HL-60/S4 treated with phorbol 12-myristate 13-acetate at 8.2 ng/mL for 4 days and 3 days (cell line): ENCODE data around the gene PPP4R3A.
"Not testable (repeated sequence)": the region's sequence is repeated elsewhere in the genome, so short reads cannot be mapped to it uniquely, and the experiment has no call there.

Source experiments
- in situ Hi-C: fragments of 300-500 bp; cut with MboI; formaldehyde crosslinking; loops from 2 replicates; pipeline ENCODE4 v1.15.0; 2022; ENCODE audit warnings: low sequenced_read_pairs

PPP4R3A gene

DNA sequence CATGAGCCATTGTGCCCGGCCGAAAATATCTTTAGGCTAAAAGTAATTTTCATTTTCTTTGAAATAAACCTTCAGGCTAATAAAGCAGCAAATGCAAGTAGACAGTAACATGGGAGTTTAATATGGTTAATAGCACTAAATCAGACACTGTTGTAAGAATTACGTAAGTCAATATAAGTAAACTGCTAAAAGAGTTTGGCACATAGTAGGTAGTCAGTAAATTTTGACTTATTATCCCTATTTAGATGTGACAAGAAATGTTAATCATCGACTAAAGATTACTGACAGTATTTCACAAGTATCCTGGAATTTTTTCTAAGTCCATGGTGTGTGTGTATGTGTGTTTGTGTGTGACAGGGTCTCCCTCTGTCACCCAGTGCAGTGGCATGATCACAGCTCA is 3.9 kb downstream of the PPP4R3A start:
- in situ Hi-C loops, result no loop called here

- in situ Hi-C loops, result no loop called here
Measured at GRCh38 chr14:91503000-91503504, 7.1 kb downstream of the PPP4R3A start.

GRCh38 chr14:91501951-91502930 is 7.9 kb downstream of the PPP4R3A start:
- in situ Hi-C loops, result no loop called here

DNA sequence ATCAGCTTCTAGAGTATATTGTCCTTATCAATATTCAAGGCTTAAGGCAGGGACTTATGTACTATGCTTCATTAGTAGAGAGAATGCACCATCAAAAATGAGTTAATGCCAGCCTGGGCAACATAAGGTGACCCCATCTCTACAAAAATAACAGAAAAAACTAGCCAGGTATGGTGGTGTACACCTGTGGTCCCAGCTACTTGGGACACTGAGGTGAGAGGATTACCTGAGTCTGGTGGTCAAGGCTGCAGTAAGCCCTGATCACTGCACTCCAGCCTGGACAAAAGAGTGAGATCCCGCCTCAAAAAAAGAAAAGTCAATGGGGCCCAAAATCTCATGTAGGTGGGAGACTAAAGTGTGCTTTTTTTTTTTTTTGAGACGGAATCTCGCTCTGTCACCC is 8.8 kb downstream of the PPP4R3A start:
- in situ Hi-C loops, result no loop called here

GRCh38 chr14:91496790-91497189 is 13.3 kb downstream of the PPP4R3A start:
- in situ Hi-C loops, result no loop called here

- in situ Hi-C loops, result not testable (repeated sequence)
Measured at GRCh38 chr14:91494392-91495065, 15.6 kb downstream of the PPP4R3A start.

DNA sequence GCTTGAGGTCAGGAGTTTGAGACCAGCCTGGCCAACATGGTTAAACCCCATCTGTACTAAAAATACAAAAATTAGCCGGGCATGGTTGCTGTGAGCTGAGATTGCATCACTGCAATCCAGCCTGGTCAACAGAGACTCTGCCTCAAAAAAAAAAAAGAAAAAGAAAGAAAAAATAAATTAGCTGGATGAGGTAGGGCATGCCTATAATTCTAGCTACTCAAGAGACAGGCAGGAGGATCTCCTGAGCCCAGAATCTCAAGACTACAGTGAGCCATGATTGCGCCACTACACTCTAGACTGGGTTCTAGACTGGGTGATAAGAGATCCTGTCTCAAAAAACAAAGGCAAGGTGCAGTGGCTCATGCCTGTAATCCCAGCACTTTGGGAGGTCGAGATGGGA is 16.9 kb downstream of the PPP4R3A start:
- in situ Hi-C loops, result no loop called here

GRCh38 chr14:91484744-91485143 is 25.4 kb downstream of the PPP4R3A start:
- in situ Hi-C loops, result no loop called here

- in situ Hi-C loops, result no loop called here
Measured at GRCh38 chr14:91484186-91484585, 25.9 kb downstream of the PPP4R3A start.

- in situ Hi-C loops, result no loop called here
Measured at GRCh38 chr14:91482263-91483013, 27.7 kb downstream of the PPP4R3A start.

- in situ Hi-C loops, result no loop called here
Measured at GRCh38 chr14:91477388-91477787, 32.7 kb downstream of the PPP4R3A start.

DNA sequence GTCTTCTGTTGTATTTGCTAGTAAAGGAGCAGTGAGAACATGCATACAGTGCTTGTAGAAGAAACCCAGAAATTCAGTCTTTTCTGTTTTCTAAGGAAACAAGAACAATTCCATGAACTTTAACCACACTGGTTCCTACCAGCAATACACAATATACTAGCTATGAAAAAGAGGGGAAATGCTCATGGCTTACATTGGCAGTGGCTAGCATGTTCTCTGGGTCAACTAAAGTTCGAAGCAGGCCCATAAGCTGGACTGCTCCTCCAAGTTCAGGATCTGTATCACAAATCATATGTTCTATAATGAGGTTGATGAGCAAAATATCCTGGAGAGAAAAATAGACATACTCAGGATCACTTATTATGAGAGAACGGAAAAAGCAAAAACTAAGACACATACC is 37.1 kb downstream of the PPP4R3A start:
- in situ Hi-C loops, result no loop called here

- in situ Hi-C loops, result no loop called here
Measured at GRCh38 chr14:91470216-91470615, 39.9 kb downstream of the PPP4R3A start.

DNA sequence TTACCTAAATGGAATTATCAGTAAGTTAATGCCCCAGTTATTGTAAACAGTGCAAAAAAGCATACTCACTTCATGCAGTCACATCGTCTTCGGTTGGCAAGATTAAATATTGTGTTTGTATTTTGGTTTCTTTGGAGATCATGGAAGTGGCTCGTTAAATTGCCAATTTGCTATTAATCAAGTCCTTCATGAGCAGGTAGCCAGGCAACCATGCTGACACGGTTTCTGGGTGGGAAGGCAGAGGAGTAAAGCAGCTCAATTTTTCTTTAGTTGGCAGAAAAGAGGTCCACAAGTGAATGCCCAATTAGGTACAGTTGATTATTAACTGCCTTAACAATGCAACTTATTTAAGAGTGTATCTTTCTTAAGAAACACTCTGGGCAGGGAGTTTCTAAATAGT is 43.9 kb downstream of the PPP4R3A start:
- in situ Hi-C loops, result no loop called here

DNA sequence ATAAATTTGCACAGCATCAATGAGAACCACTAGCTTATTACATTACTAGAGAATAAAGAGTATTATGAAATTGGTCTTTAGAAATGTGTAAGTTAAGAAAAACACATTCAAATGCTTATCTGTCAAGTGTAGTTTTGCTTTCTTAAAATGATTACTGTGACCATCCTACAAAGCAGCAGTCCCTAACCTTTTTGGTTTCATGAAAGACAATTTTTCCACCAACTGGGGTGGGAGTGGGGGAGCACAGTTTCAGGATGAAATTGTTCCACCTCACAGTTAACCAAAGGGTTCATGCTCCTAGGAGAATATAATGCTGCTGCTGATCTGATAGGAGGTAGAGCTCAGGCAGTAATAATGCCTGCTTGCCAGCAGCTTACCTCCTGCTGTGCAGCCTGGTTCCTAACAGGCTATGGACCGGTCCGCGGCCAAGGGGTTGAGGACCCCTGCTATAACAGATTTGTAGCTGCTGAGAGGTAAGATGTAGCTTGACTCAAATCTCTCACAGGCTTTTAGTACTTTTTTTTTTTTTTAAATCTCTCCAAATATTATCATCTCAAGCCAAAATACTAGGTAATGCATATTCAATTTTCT is 45.4 kb downstream of the PPP4R3A start:
- in situ Hi-C loops, result no loop called here

- in situ Hi-C loops, result no loop called here
Measured at GRCh38 chr14:91458612-91459011, 51.5 kb downstream of the PPP4R3A start.

- in situ Hi-C loops, result no loop called here
Measured at GRCh38 chr14:91456283-91456682, 53.8 kb downstream of the PPP4R3A start.

- in situ Hi-C loops, result no loop called here
Measured at GRCh38 chr14:91454580-91454979, 55.5 kb downstream of the PPP4R3A start.

DNA sequence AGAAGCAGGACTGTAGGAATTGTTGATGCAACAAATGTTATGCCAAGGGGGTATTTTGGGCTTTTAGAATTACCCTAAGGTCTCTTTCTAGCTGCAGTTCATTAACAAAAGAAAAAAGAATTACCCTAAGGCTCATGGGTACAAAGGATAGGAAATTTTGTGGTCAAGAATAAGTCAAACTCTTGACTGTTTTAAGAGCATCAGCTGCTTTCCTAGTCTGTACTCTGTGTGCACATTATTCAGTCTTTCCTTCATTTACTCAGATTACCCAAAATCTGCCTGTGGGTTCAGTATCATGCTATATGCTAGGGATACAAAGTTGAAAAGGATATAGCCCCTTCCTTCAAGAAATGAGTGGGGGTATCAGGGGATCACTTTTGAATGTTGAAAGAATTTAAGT is 56.0 kb downstream of the PPP4R3A start:
- in situ Hi-C loops, result no loop called here

DNA sequence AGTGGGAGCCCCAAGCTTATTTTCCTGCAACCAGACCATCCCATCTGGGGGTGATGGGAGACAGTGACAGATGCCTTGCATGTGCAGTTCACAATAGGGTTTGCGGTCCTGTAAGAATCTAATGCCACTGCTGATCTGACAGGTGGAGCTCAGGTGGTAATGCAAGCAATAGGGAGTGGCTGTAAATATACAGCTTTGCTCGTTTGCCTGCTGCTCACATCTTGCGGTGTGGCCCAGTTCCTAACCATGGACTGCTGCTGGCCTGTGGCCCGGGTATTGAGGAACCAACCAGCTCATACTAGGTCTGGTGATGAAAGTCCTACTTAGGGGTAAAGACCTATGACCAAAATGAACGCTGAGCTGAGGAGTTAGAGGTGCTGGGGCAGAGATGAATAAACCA is 56.4 kb downstream of the PPP4R3A start:
- in situ Hi-C loops, result no loop called here
